GM10266 (cell line): Measurements from ENCODE around the gene APOO.

Experiments used
- DNase-seq: peaks from one replicate; pipeline ENCODE4 v3.0.0; 2012; ENCODE audit errors: extremely low spot score
- TF ChIP-seq, protein P1 (sequence below): IDR thresholded peaks from 2 replicates; pipeline ENCODE4 v1.5.1; 2012; ENCODE audit warnings: mild to moderate bottlenecking, low read depth; ENCODE audit not compliant: control insufficient read depth, insufficient read depth; ENCODE audit errors: missing control alignments

Gene APOO

DNA sequence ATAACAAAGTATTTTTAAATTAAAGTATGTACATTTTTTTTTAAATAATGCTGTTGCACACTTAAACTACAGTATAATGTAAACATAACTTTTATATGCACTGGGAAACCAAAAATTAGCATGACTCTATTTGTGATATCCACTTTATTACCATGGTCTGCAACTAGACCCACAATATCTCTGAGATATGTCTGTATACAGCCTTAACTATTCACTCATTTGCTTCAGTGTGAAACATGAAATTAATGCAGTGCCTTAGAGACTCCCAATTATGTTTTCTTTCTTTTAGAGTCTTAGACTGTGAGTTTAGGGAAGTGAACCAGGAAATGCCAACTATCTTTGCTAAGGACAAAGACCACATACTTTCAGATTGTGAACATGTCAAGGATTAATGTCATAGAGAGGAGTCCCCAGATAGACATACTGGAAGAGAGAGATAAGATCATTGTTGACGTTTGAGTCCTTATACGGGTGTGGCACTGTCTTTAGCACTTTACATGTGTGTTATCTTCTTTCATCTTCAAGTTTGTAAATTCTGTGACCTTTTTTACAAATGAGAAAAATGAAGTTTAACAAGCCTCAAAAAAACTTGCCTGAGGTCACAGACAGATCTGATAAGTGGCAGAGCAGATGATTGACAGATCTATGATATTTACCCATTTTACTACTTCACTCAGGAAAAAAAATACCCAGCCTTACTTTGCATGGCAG is 23.3 kb upstream of the APOO start:
- TF ChIP-seq, protein P1, sequence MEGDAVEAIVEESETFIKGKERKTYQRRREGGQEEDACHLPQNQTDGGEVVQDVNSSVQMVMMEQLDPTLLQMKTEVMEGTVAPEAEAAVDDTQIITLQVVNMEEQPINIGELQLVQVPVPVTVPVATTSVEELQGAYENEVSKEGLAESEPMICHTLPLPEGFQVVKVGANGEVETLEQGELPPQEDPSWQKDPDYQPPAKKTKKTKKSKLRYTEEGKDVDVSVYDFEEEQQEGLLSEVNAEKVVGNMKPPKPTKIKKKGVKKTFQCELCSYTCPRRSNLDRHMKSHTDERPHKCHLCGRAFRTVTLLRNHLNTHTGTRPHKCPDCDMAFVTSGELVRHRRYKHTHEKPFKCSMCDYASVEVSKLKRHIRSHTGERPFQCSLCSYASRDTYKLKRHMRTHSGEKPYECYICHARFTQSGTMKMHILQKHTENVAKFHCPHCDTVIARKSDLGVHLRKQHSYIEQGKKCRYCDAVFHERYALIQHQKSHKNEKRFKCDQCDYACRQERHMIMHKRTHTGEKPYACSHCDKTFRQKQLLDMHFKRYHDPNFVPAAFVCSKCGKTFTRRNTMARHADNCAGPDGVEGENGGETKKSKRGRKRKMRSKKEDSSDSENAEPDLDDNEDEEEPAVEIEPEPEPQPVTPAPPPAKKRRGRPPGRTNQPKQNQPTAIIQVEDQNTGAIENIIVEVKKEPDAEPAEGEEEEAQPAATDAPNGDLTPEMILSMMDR: no peak
- no peak for DNase-seq

GRCh38 chrX:23926015-23926414 is 18.3 kb upstream of the APOO start:
- TF ChIP-seq, protein P1: no peak
- DNase-seq: no peak

- DNase-seq: no peak
- TF ChIP-seq, protein P1: no peak
Measured at GRCh38 chrX:23919706-23920320, 12.1 kb upstream of the APOO start.

DNA sequence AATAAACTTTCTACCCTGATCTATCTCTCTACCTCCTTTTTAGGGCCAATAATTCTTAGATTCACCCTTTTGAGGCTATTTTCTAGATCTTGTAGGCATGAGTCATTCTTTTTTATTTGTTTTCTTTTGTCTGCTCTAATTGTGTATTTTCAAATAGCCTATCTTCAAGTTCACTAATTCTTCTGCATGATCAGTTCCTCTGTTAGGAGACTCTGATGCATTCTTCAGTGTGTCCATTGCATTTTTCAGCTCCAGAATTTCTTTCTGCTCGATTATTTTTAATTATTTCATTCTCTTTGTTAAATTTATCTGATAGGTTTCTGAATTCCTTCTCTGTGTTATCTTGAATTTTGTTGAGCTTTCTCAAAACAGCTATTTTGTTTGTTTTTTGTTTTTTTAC is 11.4 kb upstream of the APOO start:
- TF ChIP-seq, protein P1: no peak
- DNase-seq: no peak

GRCh38 chrX:23911126-23911835 is 3.5 kb upstream of the APOO start:
- DNase-seq: no peak
- TF ChIP-seq, protein P1: no peak

DNA sequence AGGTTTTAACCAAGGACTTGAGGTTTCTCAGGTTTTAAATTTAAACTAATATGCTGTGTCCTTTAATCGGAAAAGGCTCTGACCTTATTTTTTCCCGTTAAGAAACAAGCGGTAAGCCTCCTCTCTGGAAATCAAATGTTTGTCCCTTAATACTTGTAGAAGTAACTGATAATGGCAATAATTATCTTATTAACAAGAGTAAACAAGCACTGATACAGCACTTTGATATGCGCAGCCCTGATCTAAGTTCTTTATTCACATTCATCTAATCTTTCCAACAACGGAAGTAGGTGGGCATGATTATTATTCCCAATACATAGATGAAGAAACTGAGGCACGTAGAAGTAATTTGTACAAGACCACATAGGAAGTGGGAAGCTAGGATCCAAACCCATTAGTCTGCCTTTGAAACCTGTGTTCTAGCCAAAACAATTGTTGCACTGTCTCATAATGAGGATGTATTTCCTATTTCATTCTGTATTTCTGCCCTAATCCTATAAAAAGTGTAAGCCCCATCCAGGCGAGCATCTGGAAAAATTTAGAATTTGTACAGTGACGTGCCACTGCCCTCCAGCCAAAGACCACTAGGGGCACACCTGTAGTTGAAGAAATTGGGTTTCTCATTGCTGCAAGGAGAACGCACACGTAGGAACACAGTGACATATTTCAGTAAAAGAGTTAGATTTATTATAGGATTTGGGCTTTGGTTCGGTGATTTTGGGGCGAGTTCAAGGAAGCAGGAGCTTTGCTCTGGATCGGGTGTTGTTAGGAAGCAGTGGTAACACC is 674 bp upstream of the APOO start:
- TF ChIP-seq, protein P1: peak; percentile 24
- no peak for DNase-seq
